HCT116 (cell line): Measurements from ENCODE around the gene SH3BP5L. TPM values are rescaled to one million over a fixed set of nuclear protein-coding genes. Genes with fewer than 3 reads are reported as not detected.

Experiments
- ATAC-seq: fragments of 200-7000 bp; cut with Tn5 transposase; 2 replicates; pipeline ENCODE4 v1.9.1; 2020; ENCODE audit warnings: mild to moderate bottlenecking, moderate library complexity
- BruUV-seq: library from RNA; stranded (reverse); fragments of 400-500 nt; replicated peaks from 2 replicates; lab custom pipeline; 2021; lab: Mats Ljungman, UMichigan
- CTCF ChIA-PET: fragments of 300-600 bp; sonication (Branson Sonifier 250); formaldehyde crosslinking; loops from one replicate; lab custom pipeline; 2021; ENCODE audit warnings: antibody characterized with exemption; lab: Charles Lee
- POLR2A ChIA-PET: fragments of 300-600, 350-600 bp; sonication (Branson Sonifier 250); formaldehyde crosslinking; loops from one replicate; lab custom pipeline; 2021; ENCODE audit warnings: antibody characterized with exemption; lab: Charles Lee
- RAD21 ChIA-PET, 2 experiments: fragments of 300-600 bp; sonication (Branson Sonifier 250); formaldehyde crosslinking; loops; one replicate each; lab custom pipeline; 2023; ENCODE audit warnings: low total read pairs in 2 of 2; ENCODE audit not compliant: uncharacterized antibody in 2 of 2, unreplicated experiment in 2 of 2, low non-redundant PET in 1 of 2; lab: Charles Lee
- DNase-seq: peaks from one replicate; pipeline ENCODE4 v3.0.0-alpha.2; 2010; ENCODE audit warnings: low read depth, low spot score
- H2AFZ ChIP-seq: fragments of 200-600 bp; shearing (Covaris generic), sonication (generic); 2 replicates; pipeline ENCODE4 v1.6.1; 2017; ENCODE audit warnings: low read depth, mixed run types, mixed read lengths, antibody characterized with exemption, low read length; ENCODE audit not compliant: poor library complexity, severe bottlenecking
- H3K27ac ChIP-seq: 2 replicates; pipeline ENCODE4 v1.5.1; 2012; ENCODE audit warnings: low read depth, low read length
- H3K27me3 ChIP-seq: fragments of 200-600 bp; sonication (generic); 2 replicates; pipeline ENCODE4 v1.6.1; 2016; ENCODE audit warnings: mixed run types, low read length, mixed read lengths; ENCODE audit not compliant: insufficient read depth
- H3K36me3 ChIP-seq, 2 experiments: fragments of 200-500 bp in 1 of 2; fragments of 200-600 bp in 1 of 2; sonication (Bioruptor generic) in 1 of 2; sonication (generic) in 1 of 2; 2 replicates each; pipeline versions ENCODE4 v1.5.1 to v1.6.1; 2014 to 2016; ENCODE audit warnings: low read length in 2 of 2, inconsistent platforms in 1 of 2, mixed read lengths in 1 of 2, mixed run types in 1 of 2; ENCODE audit not compliant: insufficient read depth in 2 of 2, control insufficient read depth in 1 of 2
- H3K4me1 ChIP-seq, 2 experiments: fragments of 200-600 bp in 1 of 2; sonication (generic) in 1 of 2; 2 replicates each; pipeline versions ENCODE4 v1.5.1 to v1.6.1; 2012 to 2017; ENCODE audit warnings: low read length in 2 of 2, inconsistent platforms in 1 of 2, mild to moderate bottlenecking in 1 of 2, mixed read lengths in 1 of 2, mixed run types in 1 of 2, moderate library complexity in 1 of 2; ENCODE audit not compliant: insufficient read depth in 2 of 2, control insufficient read depth in 1 of 2
- H3K4me2 ChIP-seq: fragments of 200-600 bp; sonication (generic); 2 replicates; pipeline ENCODE4 v1.6.1; 2017; ENCODE audit warnings: mixed run types, low read length, mixed read lengths
- H3K4me3 ChIP-seq, 2 experiments: fragments of 200-600 bp in 1 of 2; sonication (generic) in 1 of 2; replicated peaks in 1 of 2; 2 replicates each; pipeline ENCODE4 v1.5.1; 2011 to 2016; ENCODE audit warnings: low read length in 2 of 2, control low read depth in 1 of 2, low read depth in 1 of 2, mild to moderate bottlenecking in 1 of 2, mixed read lengths in 1 of 2, mixed run types in 1 of 2
- H3K79me2 ChIP-seq: fragments of 200-600 bp; sonication (generic); 2 replicates; pipeline ENCODE4 v1.6.1; 2017; ENCODE audit warnings: mild to moderate bottlenecking, mixed run types, low read length, moderate library complexity, mixed read lengths; ENCODE audit not compliant: insufficient read depth
- H3K9ac ChIP-seq: fragments of 200-600 bp; sonication (generic); 2 replicates; pipeline ENCODE4 v1.6.1; 2016; ENCODE audit warnings: low read length, mixed read lengths
- H3K9me2 ChIP-seq: fragments of 200-600 bp; sonication (generic), shearing (Covaris generic); 2 replicates; pipeline ENCODE4 v1.6.1; 2017; ENCODE audit warnings: mixed run types, mild to moderate bottlenecking, moderate library complexity; ENCODE audit not compliant: insufficient read depth
- H3K9me3 ChIP-seq, 2 experiments: fragments of 200-500 bp in 1 of 2; fragments of 200-600 bp in 1 of 2; sonication (Bioruptor generic) in 1 of 2; sonication (generic) in 1 of 2; 2 replicates each; pipeline ENCODE4 v1.6.1; 2014 to 2017; ENCODE audit warnings: low read length in 2 of 2, mixed read lengths in 2 of 2, inconsistent platforms in 1 of 2, low read depth in 1 of 2, mild to moderate bottlenecking in 1 of 2, mixed run types in 1 of 2, moderate library complexity in 1 of 2; ENCODE audit not compliant: control insufficient read depth in 1 of 2, insufficient read depth in 1 of 2
- H4K20me1 ChIP-seq: fragments of 200-600 bp; sonication (generic), shearing (Covaris generic); 2 replicates; pipeline ENCODE4 v1.6.1; 2017; ENCODE audit warnings: mixed run types, mild to moderate bottlenecking, moderate library complexity; ENCODE audit not compliant: insufficient read depth
- ATF3 ChIP-seq: IDR thresholded peaks from 2 replicates; pipeline ENCODE4 v1.6.1; 2012
- CBX3 ChIP-seq: IDR thresholded peaks from 2 replicates; pipeline ENCODE4 v1.6.1; 2012; ENCODE audit warnings: low read depth
- EGR1 ChIP-seq: IDR thresholded peaks from 2 replicates; pipeline ENCODE4 v1.6.1; 2012; ENCODE audit warnings: low read depth
- ELF1 ChIP-seq: IDR thresholded peaks from 2 replicates; pipeline ENCODE4 v1.6.1; 2012; ENCODE audit warnings: low read depth, borderline replicate concordance
- EZH2 ChIP-seq: fragments of 200-600 bp; sonication (generic); IDR thresholded peaks from 2 replicates; pipeline ENCODE4 v1.6.1; 2017; ENCODE audit warnings: antibody characterized with exemption, mixed run types
- FOSL1 ChIP-seq: IDR thresholded peaks from 2 replicates; pipeline ENCODE4 v1.6.1; 2012; ENCODE audit warnings: low read depth
- POLR2AphosphoS5 ChIP-seq: IDR thresholded peaks from 2 replicates; pipeline ENCODE4 v1.6.1; 2011; ENCODE audit warnings: mild to moderate bottlenecking, low read depth, low read length, moderate library complexity
- RAD21 ChIP-seq: IDR thresholded peaks from 2 replicates; pipeline ENCODE4 v1.6.1; 2012; ENCODE audit warnings: low read depth, mild to moderate bottlenecking
- SIN3A ChIP-seq: IDR thresholded peaks from 2 replicates; pipeline ENCODE4 v1.6.1; 2012; ENCODE audit warnings: low read depth
- SP1 ChIP-seq: IDR thresholded peaks from 2 replicates; pipeline ENCODE4 v1.6.1; 2012; ENCODE audit warnings: low read depth
- TCF7L2 ChIP-seq: IDR thresholded peaks from 2 replicates; pipeline ENCODE4 v1.7.0; 2011; ENCODE audit warnings: borderline replicate concordance, inconsistent platforms; ENCODE audit not compliant: insufficient read depth, insufficient read length; ENCODE audit errors: extremely low read depth
- YY1 ChIP-seq: IDR thresholded peaks from 2 replicates; pipeline ENCODE4 v1.6.1; 2011; ENCODE audit warnings: low read length, low read depth, moderate library complexity, mild to moderate bottlenecking; ENCODE audit not compliant: insufficient replicate concordance; ENCODE audit errors: extremely low read depth
- ZFX ChIP-seq: fragments of 450-650 bp; IDR thresholded peaks from 2 replicates; pipeline ENCODE4 v1.6.1; 2017
- ZNF274 ChIP-seq: fragments of 200-500 bp; sonication (Bioruptor generic); IDR thresholded peaks from 2 replicates; pipeline ENCODE4 v1.6.1; 2014; ENCODE audit warnings: mild to moderate bottlenecking, low read depth, low read length, inconsistent platforms
- intact Hi-C: fragments of 100-400 bp; cut with micrococcal nuclease; formaldehyde crosslinking; loops from 2 replicates; pipeline ENCODE4 v1.10.0; 2022
- total RNA-seq: library from RNA; stranded (reverse); gene quantifications from one replicate; pipeline ENCODE4 v1.2.1, GENCODE V29; 2021; ENCODE audit not compliant: unreplicated experiment

The SH3BP5L gene
- total RNA-seq, 1 experiment from 2014 or later, result 22.3 TPM

- Histone ChIP-seq H3K4me2 (peak overlapping the region; percentile 13), H3K27ac (no peak overlapping the region), H3K4me1 (peaks cover 5 to 30% of the 10 kb centered on the region in 2 experiments), H3K9me3 (no peaks in the 10 kb centered on the region), H3K9me2 (no peaks in the 10 kb centered on the region), H3K79me2 (peaks cover 55% of the 10 kb centered on the region), H3K27me3 (no peaks in the 10 kb centered on the region), H4K20me1 (no peaks in the 10 kb centered on the region), H3K36me3 (peaks cover 8 to 12% of the 10 kb centered on the region in 2 experiments), H3K9ac (0 out of 2 replicates have a peak overlapping the region, but pooled peaks have one; percentile 11), H3K4me3 (no peak overlapping the region), H2AFZ (no peak overlapping the region)
- ChIA-PET POLR2A (no interaction called here), CTCF (no interaction called here), RAD21 (no interaction called here)
- no peak for ATAC-seq
- DNase-seq, result no peak
- TF ChIP-seq ATF3 (no peak), CBX3 (no peak), POLR2AphosphoS5 (no peak), ELF1 (no peak)
- intact Hi-C loops, result no loop called here
- BruUV-seq, result no TSS peak
Observed at GRCh38 chr1:248821641-248822040, 4.1 kb downstream of the SH3BP5L start.

GRCh38 chr1:248821101-248821500, 4.6 kb downstream of the SH3BP5L start:
- BruUV-seq, result no TSS peak
- H3K36me3 ChIP-seq, result peaks cover 9 to 12% of the 10 kb centered on the region in 2 experiments
- H2AFZ ChIP-seq, result no peak overlapping the region
- H3K4me1 ChIP-seq, result peaks cover 5 to 25% of the 10 kb centered on the region in 2 experiments
- H4K20me1 ChIP-seq, result no peaks in the 10 kb centered on the region
- intact Hi-C loops, result no loop called here
- no peak overlapping the region for H3K4me3 ChIP-seq
- CTCF ChIA-PET, result no interaction called here
- ATAC-seq, result no peak
- no peak overlapping the region for H3K27ac ChIP-seq
- no peak for DNase-seq
- H3K9me3 ChIP-seq, result no peaks in the 10 kb centered on the region
- peaks cover 55% of the 10 kb centered on the region for H3K79me2 ChIP-seq
- TF ChIP-seq ZNF274, result no peak
- TF ChIP-seq FOSL1, result no peak
- no peak for TF ChIP-seq ATF3
- no peak for TF ChIP-seq ZFX
- no peak for TF ChIP-seq POLR2AphosphoS5
- TF ChIP-seq EZH2, result no peak
- no peak for TF ChIP-seq TCF7L2
- no peak for TF ChIP-seq EGR1
- no peak for TF ChIP-seq CBX3
- no peak for TF ChIP-seq SP1
- no peak for TF ChIP-seq SIN3A
- TF ChIP-seq RAD21, result no peak
- no peak for TF ChIP-seq YY1
- no peaks in the 10 kb centered on the region for H3K27me3 ChIP-seq
- peak overlapping the region; percentile 13; the same call in 1 of the 2 replicates for H3K4me2 ChIP-seq
- POLR2A ChIA-PET, result no interaction called here
- 0 out of 2 replicates have a peak overlapping the region, but pooled peaks have one; percentile 11 for H3K9ac ChIP-seq
- H3K9me2 ChIP-seq, result no peaks in the 10 kb centered on the region
- RAD21 ChIA-PET, result no interaction called here
